ENCODE data around the gene IFNK. TPM values are rescaled to one million over a fixed set of nuclear protein-coding genes. Genes with fewer than 3 reads are reported as not detected.

Gene IFNK
- total RNA-seq, 2 experiments from 2014 or later, result not detected

DNA sequence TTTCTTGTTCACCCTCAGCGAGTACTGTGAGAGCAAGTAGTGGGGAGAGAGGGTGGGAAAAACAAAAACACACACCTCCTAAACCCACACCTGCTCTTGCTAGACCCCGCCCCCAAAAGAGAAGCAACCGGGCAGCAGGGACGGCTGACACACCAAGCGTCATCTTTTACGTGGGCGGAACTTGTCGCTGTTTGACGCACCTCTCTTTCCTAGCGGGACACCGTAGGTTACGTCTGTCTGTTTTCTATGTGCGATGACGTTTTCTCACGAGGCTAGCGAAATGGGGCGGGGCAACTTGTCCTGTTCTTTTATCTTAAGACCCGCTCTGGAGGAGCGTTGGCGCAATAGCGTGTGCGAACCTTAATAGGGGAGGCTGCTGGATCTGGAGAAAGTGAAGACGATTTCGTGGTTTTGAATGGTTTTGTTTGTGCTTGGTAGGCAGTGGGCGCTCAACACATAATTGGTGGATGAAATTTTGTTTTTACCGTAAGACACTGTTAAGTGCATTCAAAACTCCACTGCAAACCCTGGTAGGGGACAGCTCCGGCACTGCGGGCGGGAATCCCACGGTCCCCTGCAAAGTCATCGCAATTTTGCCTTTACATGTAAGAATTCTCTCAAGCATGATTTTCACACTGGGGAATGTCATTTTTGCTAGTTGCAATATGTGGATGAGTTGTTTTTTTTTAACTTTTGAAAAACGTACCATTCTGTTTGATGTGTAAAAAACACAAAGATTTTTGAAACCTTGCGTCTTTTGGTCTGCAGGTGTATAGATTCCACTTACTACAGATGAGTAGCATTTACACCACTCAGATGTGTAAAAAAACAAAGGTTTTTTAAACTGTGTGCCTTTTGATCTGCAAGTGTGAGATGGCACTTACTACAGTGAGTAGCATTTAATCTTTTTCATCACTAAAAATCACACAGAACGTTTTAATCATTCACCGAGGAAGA is 49.8 kb downstream of the IFNK start:
- Mint-ChIP-seq H3K4me1 (peaks cover 22% of the 10 kb centered on the region), H3K36me3 (no peaks in the 10 kb centered on the region), H3K4me3 (peak overlapping the region; percentile 88), H3K27ac (peak overlapping the region; percentile 97), H3K27me3 (peaks cover 3% of the 10 kb centered on the region), H3K9me3 (ENCODE audit: low read depth) (no peaks in the 10 kb centered on the region)
- peak; percentile 89 for ATAC-seq
- peak; percentile 99 for DNase-seq
- CTCF ChIA-PET, result interaction anchor here (0.8 to 1.7 kb wide), 3 partner anchors 13 to 27 kb away, joined by 3 to 4 read pairs (median 4); no protein-coding TSS in a partner anchor

Other genes starting within 250 kb of the IFNK start
- not detected for gene EQTN, start 227.1 kb upstream of the IFNK start, total RNA-seq
- gene MOB3B, start 5.5 kb downstream of the IFNK start, total RNA-seq, result under 1 TPM; 0.29 to 0.70 TPM
- 1 to 10 TPM; 3.6 to 7.0 TPM for gene C9orf72, start 49.2 kb downstream of the IFNK start, total RNA-seq